ENCODE measurements around the gene SNAPC3. TPM values are rescaled to one million over a fixed set of nuclear protein-coding genes. Genes with fewer than 3 reads are reported as not detected.
A peak's percentile ranks its signal among the peaks of the same experiment; 100 is the strongest.

The SNAPC3 gene
- total RNA-seq, 1 experiment from 2014 or later, result 26.1 TPM

- TF ChIP-seq EZH2phosphoT487 (IDR thresholded peaks at IDR 0.05; ENCODE audit: borderline replicate concordance) (no peak), SIN3A (IDR thresholded peaks at IDR 0.05; ENCODE audit: low read depth) (peak; percentile 60; the same call in 1 of the 2 replicates), RAD21 (IDR thresholded peaks at IDR 0.05; ENCODE audit: low read depth) (no peak), TCF7L2 (IDR thresholded peaks at IDR 0.05; ENCODE audit: borderline replicate concordance, extremely low read depth, insufficient read depth, insufficient read length) (peak; percentile 52)
These were observed 88.3 kb downstream of the SNAPC3 start, which contains the start of gene PSIP1 (continued) for GRCh38 chr9:15510789-15511575.

Other genes with a start within 250 kb of the SNAPC3 start
- 7.4 TPM for gene TTC39B, start 115.7 kb upstream of the SNAPC3 start, total RNA-seq (2021; ENCODE audit: unreplicated experiment)
- 99.1 TPM for gene PSIP1, start 88.1 kb downstream of the SNAPC3 start, total RNA-seq (2021; ENCODE audit: unreplicated experiment)
- 2.6 TPM for gene CCDC171, start 130.2 kb downstream of the SNAPC3 start, total RNA-seq (2021; ENCODE audit: unreplicated experiment)